ENCODE measurements around the gene CNGB1. TPM values are rescaled to one million over a fixed set of nuclear protein-coding genes. Genes with fewer than 3 reads are reported as not detected.

CNGB1 gene
- total RNA-seq, 1 experiment from 2014 or later = not detected

GRCh38 chr16:57941016-57941664, 29.8 kb downstream of the CNGB1 start (continued):
- TF ChIP-seq REST (IDR thresholded peaks at IDR 0.05; ENCODE audit: low read depth) (no peak), MAX (IDR thresholded peaks at IDR 0.05) (no peak), ZNF274 (IDR thresholded peaks at IDR 0.05; ENCODE audit: low read depth, low read length) (no peak), EZH2 (IDR thresholded peaks at IDR 0.05) (no peak), FOSL1 (IDR thresholded peaks at IDR 0.05; ENCODE audit: low read depth) (no peak), ELF1 (IDR thresholded peaks at IDR 0.05; ENCODE audit: borderline replicate concordance, low read depth) (no peak), SP1 (IDR thresholded peaks at IDR 0.05; ENCODE audit: low read depth) (no peak), TCF7L2 (IDR thresholded peaks at IDR 0.05; ENCODE audit: borderline replicate concordance, extremely low read depth, insufficient read depth, insufficient read length) (no peak)

GRCh38 chr16:57940382-57940966, 30.5 kb downstream of the CNGB1 start:
- no peak overlapping the region for H3K4me3 ChIP-seq (replicated peaks in 1 of 2; ENCODE audit: low read depth in 1 of 2, low read length in 2 of 2)
- H3K79me2 ChIP-seq (ENCODE audit: insufficient read depth, low read length) = no peaks in the 10 kb centered on the region
- DNase-seq (ENCODE audit: low read depth, low spot score) (no peak), ATAC-seq (no peak)
- POLR2A ChIA-PET = no interaction called here
- no peak overlapping the region for H3K4me2 ChIP-seq (ENCODE audit: low read length)
- no peaks in the 10 kb centered on the region for H3K4me1 ChIP-seq (ENCODE audit: control insufficient read depth in 1 of 2, insufficient read depth in 2 of 2, low read length in 2 of 2)
- no peak for TF ChIP-seq SIN3A (IDR thresholded peaks at IDR 0.05; ENCODE audit: low read depth)
- no peak for TF ChIP-seq MAX (IDR thresholded peaks at IDR 0.05)
- TF ChIP-seq SRF (IDR thresholded peaks at IDR 0.05; ENCODE audit: low read depth) = no peak
- TF ChIP-seq EZH2phosphoT487 (IDR thresholded peaks at IDR 0.05; ENCODE audit: borderline replicate concordance) = no peak
- TF ChIP-seq FOSL1 (IDR thresholded peaks at IDR 0.05; ENCODE audit: low read depth) = no peak
- no peak for TF ChIP-seq TCF7L2 (IDR thresholded peaks at IDR 0.05; ENCODE audit: borderline replicate concordance, extremely low read depth, insufficient read depth, insufficient read length)
- no peak for TF ChIP-seq JUND (IDR thresholded peaks at IDR 0.05)
- TF ChIP-seq SP1 (IDR thresholded peaks at IDR 0.05; ENCODE audit: low read depth) = no peak
- TF ChIP-seq EZH2 (IDR thresholded peaks at IDR 0.05) = no peak
- no peak for TF ChIP-seq EGR1 (IDR thresholded peaks at IDR 0.05; ENCODE audit: low read depth)
- TF ChIP-seq POLR2A (IDR thresholded peaks at IDR 0.05; ENCODE audit: borderline replicate concordance, extremely low read depth, insufficient read depth, insufficient read length) = no peak
- no peak for TF ChIP-seq ELF1 (IDR thresholded peaks at IDR 0.05; ENCODE audit: borderline replicate concordance, low read depth)
- no peak for TF ChIP-seq ZFX (IDR thresholded peaks at IDR 0.05)
- no peak for TF ChIP-seq RAD21 (IDR thresholded peaks at IDR 0.05; ENCODE audit: low read depth)
- H3K27me3 ChIP-seq (ENCODE audit: insufficient read depth, low read length) = no peaks in the 10 kb centered on the region
- no peaks in the 10 kb centered on the region for H3K9me2 ChIP-seq (ENCODE audit: insufficient read depth)
- H2AFZ ChIP-seq (ENCODE audit: low read depth, low read length, poor library complexity, severe bottlenecking) = no peak overlapping the region
- RAD21 ChIA-PET (ENCODE audit: low non-redundant PET in 1 of 2, low total read pairs in 2 of 2, uncharacterized antibody in 2 of 2, unreplicated experiment in 2 of 2) = no interaction called here
- H3K27ac ChIP-seq (ENCODE audit: low read depth, low read length) = no peak overlapping the region; the same call in 1 of the 2 replicates
- H3K9ac ChIP-seq (ENCODE audit: low read length) = no peak overlapping the region
- no peaks in the 10 kb centered on the region for H4K20me1 ChIP-seq (ENCODE audit: insufficient read depth)
- CTCF ChIA-PET = interaction anchor here (1.2 kb wide), 1 partner anchor 33 kb away, joined by 3 read pairs; no protein-coding TSS in a partner anchor
- intact Hi-C loops (cut with micrococcal nuclease) = no loop called here
- no TSS peak for BruUV-seq (replicated peaks)
- no peaks in the 10 kb centered on the region for H3K36me3 ChIP-seq (ENCODE audit: control insufficient read depth in 1 of 2, insufficient read depth in 2 of 2, low read length in 2 of 2)
- no peaks in the 10 kb centered on the region for H3K9me3 ChIP-seq (ENCODE audit: control insufficient read depth in 1 of 2, insufficient read depth in 1 of 2, low read depth in 1 of 2, low read length in 2 of 2)

Data from HCT116 (cell line).